ENCODE measurements around the gene HOXB2.
A peak's percentile ranks its signal among the peaks of the same experiment; 100 is the strongest.

HOXB2 gene

GRCh38 chr17:48541577-48542113, 3.3 kb downstream of the HOXB2 start (continued):
- TF ChIP-seq ZFHX2 (tag by site-specific recombination; conservative IDR thresholded peaks at IDR 0.05): no peak
- no peak for TF ChIP-seq ZNF626 (tag by site-specific recombination; IDR thresholded peaks at IDR 0.05)
- TF ChIP-seq ZNF214 (tag by site-specific recombination; IDR thresholded peaks at IDR 0.05; ENCODE audit: borderline replicate concordance): no peak
- no peak for TF ChIP-seq ZNF350 (tag by site-specific recombination; IDR thresholded peaks at IDR 0.05)
- TF ChIP-seq SCRT2 (tag by site-specific recombination; IDR thresholded peaks at IDR 0.05): no peak
- no peak for TF ChIP-seq ZNF514 (tag by site-specific recombination; IDR thresholded peaks at IDR 0.05)
- TF ChIP-seq, protein P1, sequence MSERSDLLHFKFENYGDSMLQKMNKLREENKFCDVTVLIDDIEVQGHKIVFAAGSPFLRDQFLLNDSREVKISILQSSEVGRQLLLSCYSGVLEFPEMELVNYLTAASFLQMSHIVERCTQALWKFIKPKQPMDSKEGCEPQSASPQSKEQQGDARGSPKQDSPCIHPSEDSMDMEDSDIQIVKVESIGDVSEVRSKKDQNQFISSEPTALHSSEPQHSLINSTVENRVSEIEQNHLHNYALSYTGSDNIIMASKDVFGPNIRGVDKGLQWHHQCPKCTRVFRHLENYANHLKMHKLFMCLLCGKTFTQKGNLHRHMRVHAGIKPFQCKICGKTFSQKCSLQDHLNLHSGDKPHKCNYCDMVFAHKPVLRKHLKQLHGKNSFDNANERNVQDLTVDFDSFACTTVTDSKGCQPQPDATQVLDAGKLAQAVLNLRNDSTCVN (tag by site-specific recombination; optimal IDR thresholded peaks at IDR 0.05): peak; percentile 35

- Histone ChIP-seq H3K9me3 (ENCODE audit: control insufficient read depth, insufficient read depth, low read depth, low read length) (no peaks in the 10 kb centered on the region), H3K27ac (ENCODE audit: extremely low read depth, low read depth, low read length) (peak overlapping the region; percentile 100), H3K36me3 (ENCODE audit: control insufficient read depth in 2 of 2, insufficient read depth in 1 of 2, low read length in 2 of 2) (peaks cover 5 to 11% of the 10 kb centered on the region in 2 experiments; a peak in 2 of 3 replicates), H3K4me3 (ENCODE audit: low read depth, low read length) (peak overlapping the region; percentile 79), H3K4me1 (ENCODE audit: control insufficient read depth, insufficient read depth, low read length) (peaks cover 20% of the 10 kb centered on the region)
- ChIA-PET POLR2A (interaction anchor here (0.6 to 2.8 kb wide), 23 partner anchors 8 to 1174 kb away, joined by 3 to 25 read pairs (median 3); no protein-coding TSS in a partner anchor), CTCF (interaction anchor here (0.6 to 2.8 kb wide), 13 partner anchors 13 to 327 kb away, joined by 3 to 22 read pairs (median 3); no protein-coding TSS in a partner anchor)
- TF ChIP-seq HOXC10 (CRISPR knock-in tag; IDR thresholded peaks at IDR 0.05) (no peak), ZNF548 (tag by site-specific recombination; IDR thresholded peaks at IDR 0.05) (no peak), ZBTB20 (tag by site-specific recombination; IDR thresholded peaks at IDR 0.05) (no peak), ZNF248 (tag by site-specific recombination; IDR thresholded peaks at IDR 0.05) (no peak), ZNF792 (tag by site-specific recombination; IDR thresholded peaks at IDR 0.05) (no peak), ZBTB6 (tag by site-specific recombination; IDR thresholded peaks at IDR 0.05) (no peak), ZNF776 (tag by site-specific recombination; IDR thresholded peaks at IDR 0.05; ENCODE audit: borderline replicate concordance) (no peak), KLF7 (tag by site-specific recombination; IDR thresholded peaks at IDR 0.05; ENCODE audit: borderline replicate concordance) (no peak), ZNF214 (tag by site-specific recombination; IDR thresholded peaks at IDR 0.05; ENCODE audit: borderline replicate concordance) (no peak), PRDM10 (tag by site-specific recombination; IDR thresholded peaks at IDR 0.05) (peak; percentile 86), TRIM28 (IDR thresholded peaks at IDR 0.05; ENCODE audit: borderline replicate concordance, low read length) (no peak), ZNF501 (tag by site-specific recombination; IDR thresholded peaks at IDR 0.05) (peak; percentile 57; the same call in 1 of the 2 replicates), SETDB1 (IDR thresholded peaks at IDR 0.05; ENCODE audit: insufficient read length, low read length) (no peak), ZNF843 (tag by site-specific recombination; IDR thresholded peaks at IDR 0.05) (no peak), ZBTB17 (tag by site-specific recombination; IDR thresholded peaks at IDR 0.05) (peak; percentile 82), ZNF600 (tag by site-specific recombination; IDR thresholded peaks at IDR 0.05) (peak; percentile 47; the same call in 1 of the 2 replicates), ZNF24 (tag by site-specific recombination; IDR thresholded peaks at IDR 0.05) (no peak), PRDM1 (tag by site-specific recombination; IDR thresholded peaks at IDR 0.05) (0 out of 2 replicates have a peak, but pooled peaks have one; percentile 20), WT1 (tag by site-specific recombination; IDR thresholded peaks at IDR 0.05) (no peak), ZNF174 (tag by site-specific recombination; IDR thresholded peaks at IDR 0.05) (no peak), ZNF423 (tag by site-specific recombination; IDR thresholded peaks at IDR 0.05) (no peak), ZNF280D (tag by site-specific recombination; IDR thresholded peaks at IDR 0.05) (no peak)
Observed at GRCh38 chr17:48541036-48541576, 3.8 kb downstream of the HOXB2 start.
